ENCODE data around the gene SENP7.

SENP7 gene

DNA sequence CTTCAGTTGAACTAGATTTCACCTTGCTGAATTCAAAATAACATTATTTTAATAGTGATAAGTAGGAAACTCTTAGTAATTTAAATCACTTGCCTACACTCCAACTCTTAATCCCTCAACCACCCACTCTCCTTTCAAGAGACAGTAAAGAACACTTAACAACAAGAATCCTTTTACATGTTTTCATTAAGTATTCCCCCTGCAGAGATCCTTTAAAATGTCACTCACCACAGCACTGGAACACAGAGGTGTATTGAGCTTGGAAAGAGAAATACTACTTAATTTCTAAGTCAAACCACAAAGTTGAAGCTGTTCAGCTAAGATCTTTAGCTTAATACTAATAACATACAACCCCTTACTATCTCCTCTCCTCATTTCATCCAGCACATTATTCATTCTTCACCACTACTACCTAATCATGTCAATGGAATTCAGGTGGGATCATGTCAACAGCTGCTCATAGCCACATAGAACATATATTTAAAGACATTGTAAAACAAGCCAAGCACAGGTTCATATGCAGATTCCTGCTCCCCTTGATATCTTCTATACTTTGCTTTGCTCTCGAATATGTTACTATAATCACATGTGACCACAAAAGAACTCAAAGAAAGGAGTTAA lies 233.1 kb downstream of the SENP7 start:
- TF ChIP-seq CTCF (IDR thresholded peaks at IDR 0.05; ENCODE audit: borderline replicate concordance, insufficient read depth, low read depth, low read length) = no peak
- H3K4me3 ChIP-seq (ENCODE audit: low read depth, low read length) = no peak overlapping the region

DNA sequence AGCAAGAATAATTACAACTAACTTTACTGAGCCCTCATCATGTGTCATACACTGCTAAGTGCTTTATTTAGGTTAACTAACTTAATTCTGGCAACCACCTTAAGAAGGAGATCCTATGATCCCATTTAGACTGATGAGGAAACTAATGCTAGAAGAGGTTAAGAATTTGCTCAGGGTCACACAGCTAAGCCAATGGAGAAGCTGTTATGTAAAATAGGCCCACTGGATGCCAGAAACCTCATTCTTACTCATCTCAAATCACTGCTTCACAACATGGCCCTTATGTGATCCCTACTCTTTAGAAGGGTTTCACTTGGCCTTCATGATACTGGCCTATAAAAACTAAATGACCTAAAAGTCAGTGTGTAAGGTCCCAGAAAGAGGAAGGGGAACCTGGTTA lies 233.8 kb downstream of the SENP7 start:
- H3K4me3 ChIP-seq (ENCODE audit: low read depth, low read length) = no peak overlapping the region
- TF ChIP-seq CTCF (IDR thresholded peaks at IDR 0.05; ENCODE audit: borderline replicate concordance, insufficient read depth, low read depth, low read length) = no peak

DNA sequence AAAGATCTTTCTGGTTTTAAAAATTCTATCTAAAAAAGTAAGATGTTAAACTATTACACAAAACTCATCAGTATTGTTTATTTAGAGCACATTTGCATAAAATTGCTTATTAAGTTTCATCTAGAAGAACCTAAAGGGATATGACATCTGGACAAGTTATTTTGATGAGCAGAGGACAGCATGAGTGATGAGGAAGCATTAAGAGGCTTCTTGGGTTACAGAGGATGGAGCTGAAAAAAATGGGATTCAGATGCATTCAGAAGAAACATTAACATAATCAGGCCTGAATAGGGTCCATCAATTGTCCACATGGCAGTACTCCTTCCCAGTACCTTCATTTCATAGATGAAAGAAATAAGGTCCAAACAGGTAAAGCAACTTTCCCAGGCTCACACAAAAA lies 234.3 kb downstream of the SENP7 start:
- TF ChIP-seq CTCF (IDR thresholded peaks at IDR 0.05; ENCODE audit: borderline replicate concordance, insufficient read depth, low read depth, low read length) = no peak
- no peak overlapping the region for H3K4me3 ChIP-seq (ENCODE audit: low read depth, low read length)

All from GM12875 (cell line).